GM23248 (cell line): ENCODE measurements around the gene ZBTB16. TPM values are rescaled to one million over a fixed set of nuclear protein-coding genes. Genes with fewer than 3 reads are reported as not detected.

ENCODE experiments used
- DNase-seq: peaks from one replicate; pipeline ENCODE4 v3.0.0-alpha.2; 2015
- H2AFZ ChIP-seq: fragments of 200-600 bp; sonication (generic); 2 replicates; pipeline ENCODE4 v1.6.1; 2016; ENCODE audit warnings: antibody characterized with exemption
- H3F3A ChIP-seq: fragments of 200-600 bp; sonication (generic); 2 replicates; pipeline ENCODE4 v1.6.1; 2016; ENCODE audit warnings: mild to moderate bottlenecking, antibody characterized with exemption, mixed run types; ENCODE audit not compliant: insufficient read depth
- H3K27ac ChIP-seq: fragments of 200-600 bp; sonication (generic); 2 replicates; pipeline ENCODE4 v1.5.1; 2016; ENCODE audit warnings: mild to moderate bottlenecking
- H3K27me3 ChIP-seq: fragments of 200-600 bp; sonication (generic); replicated peaks from 2 replicates; pipeline ENCODE4 v1.6.1; 2016; ENCODE audit warnings: mild to moderate bottlenecking; ENCODE audit not compliant: insufficient read depth
- H3K36me3 ChIP-seq: fragments of 200-600 bp; sonication (generic); 2 replicates; pipeline ENCODE4 v1.6.1; 2016; ENCODE audit warnings: low read depth, mild to moderate bottlenecking
- H3K4me1 ChIP-seq: fragments of 200-600 bp; sonication (generic); 2 replicates; pipeline ENCODE4 v1.6.1; 2016; ENCODE audit warnings: mild to moderate bottlenecking; ENCODE audit not compliant: insufficient read depth
- H3K4me2 ChIP-seq: fragments of 200-600 bp; sonication (generic); one replicate; pipeline ENCODE4 v1.6.1; 2016; ENCODE audit warnings: mild to moderate bottlenecking; ENCODE audit not compliant: unreplicated experiment
- H3K4me3 ChIP-seq: fragments of 200-600 bp; sonication (generic); 2 replicates; pipeline ENCODE4 v1.5.1; 2016; ENCODE audit warnings: mild to moderate bottlenecking
- H3K79me2 ChIP-seq: fragments of 200-600 bp; sonication (generic); 2 replicates; pipeline ENCODE4 v1.6.1; 2016; ENCODE audit warnings: mild to moderate bottlenecking; ENCODE audit not compliant: insufficient read depth
- H3K9ac ChIP-seq: fragments of 200-600 bp; sonication (generic); 2 replicates; pipeline ENCODE4 v1.6.1; 2016; ENCODE audit warnings: mild to moderate bottlenecking
- H3K9me2 ChIP-seq: fragments of 200-600 bp; sonication (generic); 2 replicates; pipeline ENCODE4 v1.6.1; 2016; ENCODE audit warnings: mixed run types, mild to moderate bottlenecking, moderate library complexity; ENCODE audit not compliant: insufficient read depth
- H3K9me3 ChIP-seq: fragments of 200-600 bp; sonication (generic); one replicate; pipeline ENCODE4 v1.6.1; 2017; ENCODE audit warnings: low read depth
- H4K20me1 ChIP-seq: fragments of 200-600 bp; sonication (generic); 2 replicates; pipeline ENCODE4 v1.6.0; 2016; ENCODE audit not compliant: insufficient read depth
- EZH2 ChIP-seq: fragments of 200-600 bp; sonication (generic); IDR thresholded peaks from 2 replicates; pipeline ENCODE4 v1.6.1; 2018; ENCODE audit warnings: antibody characterized with exemption, mild to moderate bottlenecking; ENCODE audit not compliant: insufficient read depth, poor library complexity, severe bottlenecking
- EZH2phosphoT487 ChIP-seq: fragments of 200-600 bp; sonication (generic); IDR thresholded peaks from 2 replicates; pipeline ENCODE4 v1.6.1; 2018; ENCODE audit warnings: antibody characterized with exemption, moderate library complexity, mild to moderate bottlenecking, low read depth; ENCODE audit not compliant: insufficient read depth
- WGBS, 2 experiments: methylation state at CpG; one replicate each; pipeline ENCODE4 v1.1.6; 2015 to 2017; ENCODE audit warnings: low lambda C conversion rate in 2 of 2, low coverage in 1 of 2; ENCODE audit errors: missing lambda C conversion rate in 2 of 2; 5-methylcytosine and 5-hydroxymethylcytosine counted together
- in situ Hi-C: fragments of 300-500 bp; cut with MboI; formaldehyde crosslinking; loops from 2 replicates; pipeline ENCODE4 v1.15.0; 2020
- polyA plus RNA-seq: library from polyadenylated mRNA; unstranded; fragments of >200 nt; fragmentation: Nextera tagmentation; extraction: Ambion mirVana; gene quantifications from 2 replicates; pipeline ENCODE4 v1.2.1, GENCODE V29; 2016
- total RNA-seq: library from RNA; depleted of rRNA; stranded (reverse); fragments of >200 nt; shearing (Covaris generic); gene quantifications from 2 replicates; pipeline ENCODE4 v1.2.3, GENCODE V29; 2014

ZBTB16 gene
- total and polyA plus RNA-seq, 2 experiments from 2014 or later, result not detected

- Histone ChIP-seq H3K36me3 (no peaks in the 10 kb centered on the region), H3K79me2 (no peaks in the 10 kb centered on the region), H3K4me1 (no peaks in the 10 kb centered on the region), H3K27me3 (peaks cover 74% of the 10 kb centered on the region), H4K20me1 (no peaks in the 10 kb centered on the region), H3K27ac (no peak overlapping the region), H3K9ac (no peak overlapping the region), H3K9me3 (no peaks in the 10 kb centered on the region), H3K4me2 (no peak overlapping the region), H3F3A (no peaks in the 10 kb centered on the region), H3K4me3 (no peak overlapping the region), H2AFZ (no peak overlapping the region), H3K9me2 (no peaks in the 10 kb centered on the region)
- no peak for DNase-seq
- TF ChIP-seq EZH2phosphoT487, result no peak
- no peak for TF ChIP-seq EZH2
- in situ Hi-C loops, result no loop called here
- 46 to 53% methylated on average over 5 of the region's 5 CpGs for WGBS, 2 experiments
Observed at GRCh38 chr11:114273890-114274635, 214.6 kb downstream of the ZBTB16 start.

DNA sequence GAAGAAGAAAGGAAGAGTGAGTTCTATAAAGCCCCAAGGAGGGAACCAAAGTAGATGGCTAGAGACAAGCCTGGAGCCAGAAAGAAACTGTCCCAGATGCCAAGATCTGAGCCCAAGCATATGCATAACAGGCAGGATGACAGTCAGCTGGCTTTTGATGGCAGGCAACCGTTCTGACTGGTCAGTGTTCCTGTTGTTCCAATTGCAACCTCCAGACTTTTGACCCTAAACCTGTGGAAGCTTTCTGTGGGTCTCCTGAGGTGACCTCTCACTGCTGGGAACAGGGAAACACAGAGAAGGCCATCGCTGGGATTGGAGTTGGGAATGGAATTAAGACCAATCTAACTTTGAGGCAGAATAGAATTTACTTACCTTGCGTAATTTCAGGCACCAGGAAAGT is 215.1 kb downstream of the ZBTB16 start:
- Histone ChIP-seq H3K9me3 (no peaks in the 10 kb centered on the region), H3K4me2 (no peak overlapping the region), H3K4me1 (no peaks in the 10 kb centered on the region; the same call in 1 of the 2 replicates), H3K9ac (no peak overlapping the region), H4K20me1 (no peaks in the 10 kb centered on the region), H3K36me3 (no peaks in the 10 kb centered on the region), H3K9me2 (no peaks in the 10 kb centered on the region), H3K27ac (no peak overlapping the region), H3F3A (no peaks in the 10 kb centered on the region), H3K27me3 (peaks cover 72% of the 10 kb centered on the region), H3K4me3 (no peak overlapping the region), H2AFZ (no peak overlapping the region), H3K79me2 (no peaks in the 10 kb centered on the region)
- DNase-seq, result no peak
- in situ Hi-C loops, result no loop called here
- TF ChIP-seq EZH2phosphoT487, result no peak
- TF ChIP-seq EZH2, result no peak
- 20 to 22% methylated on average over 3 of the region's 3 CpGs for WGBS, 2 experiments

DNA sequence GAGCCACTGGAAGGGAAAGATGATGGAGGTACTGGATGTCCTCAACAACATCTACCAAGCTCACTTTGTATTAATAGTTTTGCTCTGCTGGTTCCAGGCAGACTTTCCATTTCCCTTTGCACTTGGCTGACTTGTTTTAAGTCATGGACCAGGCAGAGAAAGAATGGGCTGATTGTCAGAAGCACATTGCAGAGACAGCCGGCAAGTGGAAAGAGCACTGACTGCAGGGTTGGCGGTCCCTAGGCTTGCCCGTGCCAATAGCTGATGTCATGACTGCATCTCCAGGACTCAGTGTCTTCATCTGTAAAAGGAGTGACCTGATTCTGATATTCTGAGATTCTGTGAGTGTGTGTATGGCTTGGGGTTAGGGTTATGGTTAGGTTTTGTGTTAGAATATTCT is 215.8 kb downstream of the ZBTB16 start:
- no peaks in the 10 kb centered on the region for H3K36me3 ChIP-seq
- H4K20me1 ChIP-seq, result no peaks in the 10 kb centered on the region
- H3K27me3 ChIP-seq, result peaks cover 65% of the 10 kb centered on the region
- no peak overlapping the region for H3K27ac ChIP-seq
- no peak for TF ChIP-seq EZH2
- no peak overlapping the region for H3K9ac ChIP-seq
- H3F3A ChIP-seq, result 0 out of 2 replicates have a peak, but pooled peaks cover 3% of the 10 kb centered on the region
- H3K9me3 ChIP-seq, result no peaks in the 10 kb centered on the region
- no peak for DNase-seq
- no peaks in the 10 kb centered on the region for H3K9me2 ChIP-seq
- in situ Hi-C loops, result no loop called here
- WGBS, 2 experiments, result 4 to 6% methylated on average over 3 of the region's 3 CpGs
- no peaks in the 10 kb centered on the region for H3K79me2 ChIP-seq
- no peak overlapping the region for H2AFZ ChIP-seq
- H3K4me3 ChIP-seq, result no peak overlapping the region
- H3K4me2 ChIP-seq, result no peak overlapping the region
- H3K4me1 ChIP-seq, result peaks cover 3% of the 10 kb centered on the region

DNA sequence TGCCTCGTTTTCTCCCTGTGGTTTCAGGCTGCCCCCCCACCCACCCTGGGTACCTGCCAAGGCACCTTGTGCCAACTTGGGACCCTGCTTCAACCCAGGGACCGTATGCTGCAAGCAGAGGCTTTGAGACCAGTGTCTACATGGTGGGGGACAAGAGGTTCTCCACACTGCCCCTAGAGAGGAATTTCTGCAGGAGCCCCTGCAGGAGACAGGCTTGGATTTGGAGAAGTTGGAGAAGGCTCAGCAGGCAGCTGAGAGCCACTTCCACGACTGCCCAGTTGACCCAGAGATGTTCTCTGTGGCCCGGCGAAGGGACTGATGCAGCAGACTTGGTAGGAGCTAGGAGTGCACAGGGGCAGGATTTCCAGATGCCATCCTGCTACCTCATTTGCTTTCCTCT is 216.6 kb downstream of the ZBTB16 start:
- Histone ChIP-seq H2AFZ (no peak overlapping the region), H4K20me1 (no peaks in the 10 kb centered on the region), H3K27ac (no peak overlapping the region), H3K27me3 (peaks cover 59% of the 10 kb centered on the region), H3F3A (0 out of 2 replicates have a peak, but pooled peaks cover 4% of the 10 kb centered on the region), H3K79me2 (no peaks in the 10 kb centered on the region), H3K9me2 (no peaks in the 10 kb centered on the region), H3K36me3 (no peaks in the 10 kb centered on the region), H3K4me3 (no peak overlapping the region), H3K4me2 (no peak overlapping the region), H3K9me3 (no peaks in the 10 kb centered on the region), H3K4me1 (peaks cover 9% of the 10 kb centered on the region), H3K9ac (no peak overlapping the region)
- WGBS, 2 experiments, result 36 to 45% methylated on average over 5 of the region's 5 CpGs
- TF ChIP-seq EZH2, result no peak
- TF ChIP-seq EZH2phosphoT487, result no peak
- DNase-seq, result no peak
- in situ Hi-C loops, result no loop called here
